Right forelimb (tissue), 1 donor: ENCODE measurements around the gene HMGB1.
A peak's percentile ranks its signal among the peaks of the same experiment; 100 is the strongest.
"Not testable (repeated sequence)": the region's sequence is repeated elsewhere in the genome, so short reads cannot be mapped to it uniquely, and the experiment has no call there.

Source experiments
- DNase-seq: peaks from one replicate; pipeline ENCODE4 v3.0.0-alpha.2; 2018

HMGB1 gene

DNA sequence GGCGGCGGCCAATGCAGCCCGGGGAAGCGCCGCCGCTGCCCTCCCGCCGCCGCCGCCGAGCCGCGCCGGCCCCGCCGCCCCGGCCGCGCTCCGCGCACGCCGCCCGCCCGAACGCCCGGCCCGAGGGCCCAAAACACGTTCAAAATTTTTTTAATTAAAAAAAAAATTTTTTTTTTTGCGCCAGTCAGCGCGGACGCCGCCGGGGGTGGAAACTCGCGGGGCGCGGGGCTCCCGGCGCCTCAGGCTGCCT, 468 bp downstream of the HMGB1 start:
- peak; percentile 56 for DNase-seq

DNA sequence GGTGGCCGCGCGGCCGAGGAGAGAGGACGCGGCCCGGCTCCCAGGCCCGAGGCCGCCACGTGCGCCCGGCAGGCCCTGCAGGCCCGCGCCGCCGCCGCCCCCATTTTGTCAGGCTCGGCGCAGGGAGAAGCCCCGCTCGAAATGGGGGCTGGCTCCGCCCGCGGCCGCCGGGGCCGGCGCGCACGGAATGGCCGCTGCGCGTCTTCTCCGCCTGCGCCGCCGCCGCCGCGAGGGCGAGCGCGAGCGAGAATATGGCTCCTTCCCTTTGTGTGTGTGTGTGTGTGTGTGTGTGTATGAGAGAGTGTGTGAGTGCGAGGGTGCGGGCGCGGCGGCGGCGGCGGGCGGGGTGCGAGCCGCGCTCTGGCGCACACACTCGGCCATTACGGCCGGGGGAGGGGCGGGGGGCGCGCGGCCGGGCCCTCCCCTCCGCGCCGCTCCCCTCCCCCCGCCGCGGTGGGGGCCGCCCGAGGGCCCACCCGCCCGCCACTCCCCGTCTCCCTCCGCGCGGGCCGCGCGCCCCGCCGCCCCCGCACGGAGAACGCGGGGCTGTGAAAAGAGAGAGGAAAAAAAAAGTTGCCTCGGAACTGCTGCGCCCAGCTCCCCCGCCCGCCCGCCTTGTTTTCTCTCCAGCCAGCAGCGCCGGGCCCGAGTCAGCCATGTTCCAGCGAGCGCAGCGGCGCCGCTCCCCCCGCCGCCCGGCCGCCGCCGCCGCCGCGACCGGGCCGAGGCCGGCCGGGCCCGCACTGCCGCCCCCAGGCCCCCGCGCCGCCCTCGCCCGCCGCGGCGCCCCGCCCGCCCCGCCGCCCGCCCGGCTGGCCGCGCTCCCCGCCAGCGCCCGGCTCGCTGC, 1.0 kb downstream of the HMGB1 start:
- peak; percentile 92 for DNase-seq

DNA sequence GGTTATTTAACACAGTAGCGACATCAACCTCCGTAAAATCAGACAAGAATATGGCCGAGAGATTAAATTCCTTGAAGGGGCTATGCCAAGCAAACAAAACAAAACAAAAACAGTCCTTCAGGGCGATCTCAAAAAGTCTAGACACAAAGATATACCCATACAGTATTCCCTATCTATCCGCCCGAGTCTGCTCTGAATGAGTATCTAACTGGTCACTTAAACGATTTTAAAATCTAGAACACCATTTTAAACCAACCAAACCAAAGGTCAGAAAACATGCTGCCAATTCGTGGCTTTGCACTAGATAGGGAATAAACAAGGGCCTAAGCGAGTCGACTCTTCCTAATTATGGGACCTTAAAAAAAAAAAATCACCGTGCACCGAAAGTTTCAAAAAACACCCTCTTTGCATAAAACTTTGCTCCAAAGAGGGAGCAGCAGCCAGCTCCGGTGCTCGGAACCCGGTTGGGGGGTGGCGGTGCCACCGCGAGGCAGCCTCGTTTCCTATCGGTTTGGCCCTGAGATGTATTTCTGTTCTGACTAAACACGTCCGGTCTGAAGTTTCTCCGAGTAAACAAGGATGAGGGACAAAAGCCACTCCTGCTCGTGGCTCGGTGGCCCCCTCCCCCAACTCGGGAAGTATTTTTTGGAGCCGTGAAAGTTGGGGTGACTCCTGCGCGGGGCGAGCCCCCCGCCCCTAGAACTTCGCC, 1.8 kb downstream of the HMGB1 start:
- no peak for DNase-seq

DNA sequence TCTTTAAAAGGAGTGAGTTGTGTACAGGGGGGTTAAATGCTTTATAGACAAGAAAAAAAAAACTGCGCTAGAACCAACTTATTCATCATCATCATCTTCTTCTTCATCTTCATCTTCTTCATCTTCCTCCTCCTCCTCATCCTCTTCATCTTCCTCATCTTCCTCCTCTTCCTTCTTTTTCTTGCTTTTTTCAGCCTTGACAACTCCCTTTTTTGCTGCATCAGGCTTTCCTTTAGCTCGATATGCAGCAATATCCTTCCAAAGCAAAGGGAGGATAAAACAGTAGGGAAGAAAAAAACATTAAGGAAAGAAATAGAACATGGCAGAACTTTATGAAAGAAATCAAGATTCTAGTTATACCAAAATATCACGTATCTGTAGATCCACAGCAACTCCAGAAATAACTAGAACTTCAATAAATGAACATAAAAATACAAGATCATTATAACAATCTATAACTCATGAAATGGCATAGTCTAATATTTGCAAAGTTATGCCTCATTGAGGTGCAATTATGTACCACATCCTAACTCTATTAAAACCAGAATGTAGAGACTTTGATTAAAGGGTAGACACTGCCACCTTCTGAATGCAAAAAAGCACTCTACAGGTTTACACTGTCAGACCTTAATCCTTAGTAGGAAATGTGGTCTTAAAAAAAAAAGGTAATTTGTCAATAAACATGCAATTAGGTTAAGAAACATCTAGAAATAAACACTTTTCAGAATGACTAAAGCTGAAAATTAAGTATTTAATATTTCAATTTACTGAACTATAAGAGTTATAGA, 4.3 kb downstream of the HMGB1 start:
- DNase-seq, result not testable (repeated sequence)

DNA sequence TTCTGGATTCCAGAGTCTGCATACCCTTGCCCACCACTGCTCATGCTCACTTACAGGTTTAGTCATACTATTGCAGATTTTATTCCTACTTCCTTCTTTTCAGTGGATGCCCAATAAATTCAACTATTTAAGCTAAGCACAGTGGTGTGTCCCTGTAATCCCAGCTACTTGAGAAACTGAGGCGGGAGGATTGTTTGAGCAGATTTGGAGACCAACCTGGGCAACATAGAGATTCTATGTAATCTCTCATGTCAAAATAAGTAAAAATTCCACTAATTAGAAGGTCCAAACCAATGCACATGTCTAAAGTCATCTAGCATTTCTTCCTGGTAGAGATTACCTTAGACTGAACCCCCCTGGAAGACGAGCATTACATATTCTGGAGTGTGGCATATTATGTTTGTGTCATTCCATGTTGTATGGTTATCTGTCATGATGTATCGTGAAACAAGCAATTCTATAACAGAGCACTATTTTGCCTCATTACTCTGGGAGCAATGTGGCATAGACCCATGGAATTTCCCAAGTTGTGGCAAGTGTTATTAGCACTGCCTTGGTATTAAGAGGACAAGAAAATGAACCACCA, 8.3 kb downstream of the HMGB1 start:
- no peak for DNase-seq

DNA sequence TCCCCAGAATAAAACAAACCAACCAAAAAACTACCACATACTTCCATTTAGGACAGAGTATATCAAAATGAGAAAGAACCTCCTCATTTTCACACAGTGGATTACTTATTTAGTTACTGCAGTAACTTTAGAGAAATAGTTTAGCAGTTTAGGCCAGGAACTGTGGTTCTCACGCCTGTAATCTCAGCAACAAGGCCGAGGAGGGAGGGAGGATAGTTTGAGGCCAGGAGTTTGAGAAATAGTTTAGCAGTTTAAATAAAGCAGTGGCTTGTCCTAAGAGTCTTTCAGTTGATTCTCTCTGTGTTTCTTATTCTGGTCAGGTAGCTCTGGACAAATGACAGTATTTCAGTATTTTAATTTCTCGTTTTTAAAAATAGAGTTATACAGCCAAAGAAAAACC, 9.4 kb downstream of the HMGB1 start:
- no peak for DNase-seq

DNA sequence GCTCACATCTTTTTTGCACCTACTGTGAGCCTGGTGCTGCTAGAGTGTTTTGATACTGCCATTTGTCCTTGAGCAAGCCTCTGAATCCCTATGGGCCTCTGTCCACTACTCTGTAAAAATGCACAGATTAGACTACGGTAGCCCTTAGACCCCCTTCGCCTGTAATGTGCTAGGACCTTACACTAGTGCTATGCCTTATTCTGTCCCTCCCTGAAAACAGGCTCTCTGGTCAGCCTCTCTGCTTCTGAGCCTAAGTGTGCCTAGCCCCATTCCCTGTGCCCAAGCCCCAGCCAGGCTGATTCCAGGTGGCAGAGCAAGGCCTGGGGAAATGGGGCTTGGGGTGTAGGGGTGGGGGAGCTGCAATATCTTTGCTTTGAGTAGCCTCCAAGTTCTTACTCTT, 10.7 kb downstream of the HMGB1 start:
- DNase-seq, result no peak

DNA sequence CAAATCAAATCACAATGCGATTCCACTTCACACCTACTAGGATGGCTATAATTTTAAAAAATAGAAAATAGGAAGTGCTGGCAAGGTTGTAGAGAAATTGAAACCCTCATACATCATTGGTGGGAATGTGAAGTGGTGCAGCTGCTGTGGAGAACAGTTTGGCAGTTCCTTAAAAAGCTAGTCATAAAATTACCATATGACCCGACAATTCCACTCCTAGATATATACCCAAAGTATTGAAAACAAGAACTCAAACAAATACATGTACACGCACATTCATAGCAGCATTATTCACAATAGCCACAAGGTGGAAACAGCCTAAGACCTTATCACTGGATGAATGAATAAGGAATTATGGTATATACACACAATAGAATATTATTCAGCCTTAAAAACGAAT, 12.0 kb downstream of the HMGB1 start:
- no peak for DNase-seq

DNA sequence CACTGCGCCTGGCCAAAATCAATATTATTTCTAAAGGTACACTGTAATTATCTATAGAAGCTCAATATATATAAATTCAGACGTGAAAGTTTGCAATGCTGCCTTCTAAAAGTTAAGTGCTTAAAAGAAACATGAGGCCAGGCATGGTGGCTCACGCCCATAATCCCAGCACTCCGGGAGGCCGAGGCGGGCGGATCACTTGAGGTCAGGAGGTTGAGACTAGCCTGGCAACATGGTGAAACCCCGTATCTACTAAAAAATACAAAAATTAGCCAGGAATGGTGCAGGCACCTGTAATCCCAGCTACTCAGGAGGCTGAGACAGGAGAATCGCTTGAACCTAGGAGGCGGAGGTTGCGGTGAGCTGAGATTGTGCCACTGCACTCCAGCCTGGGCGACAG, 14.3 kb downstream of the HMGB1 start:
- not testable (repeated sequence) for DNase-seq

DNA sequence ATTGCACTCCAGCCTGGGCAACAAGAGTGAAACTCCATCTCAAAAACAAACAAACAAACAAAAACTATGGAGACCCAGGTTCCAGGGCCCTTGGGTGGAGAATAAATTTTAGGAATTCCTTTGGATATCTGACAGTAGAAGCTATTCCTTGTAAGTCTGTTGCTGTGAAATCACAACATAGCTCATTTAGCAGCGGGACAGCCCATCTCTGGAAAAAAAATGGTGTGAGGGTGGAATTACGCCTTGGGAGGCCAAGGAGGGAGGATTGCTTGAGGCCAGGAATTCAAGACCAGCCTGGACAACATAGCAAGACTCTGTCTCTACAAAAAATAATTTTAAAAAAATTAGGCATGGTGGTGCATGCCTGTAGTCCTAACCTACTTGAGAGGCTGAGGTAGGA, 15.7 kb downstream of the HMGB1 start:
- DNase-seq, result no peak

DNA sequence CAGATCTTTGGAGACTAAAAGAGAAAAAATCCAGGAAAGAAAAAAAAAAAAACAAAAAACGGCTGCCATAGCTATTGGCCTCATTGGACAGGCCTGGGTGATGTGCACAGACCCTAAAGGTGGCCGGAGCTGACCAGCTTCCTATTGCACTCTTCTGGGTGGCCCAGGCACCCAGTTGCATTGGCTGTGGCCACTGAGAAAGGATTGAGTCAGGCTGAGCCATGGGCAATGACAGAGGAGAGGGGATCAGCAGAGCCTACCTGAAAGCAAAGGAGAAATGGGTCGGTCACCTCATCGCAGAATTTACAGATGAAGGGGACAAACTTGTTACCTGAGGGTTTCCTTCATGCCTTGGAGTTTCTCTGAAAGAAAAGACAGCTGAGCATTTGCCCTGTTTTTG, 17.3 kb downstream of the HMGB1 start:
- DNase-seq, result no peak

DNA sequence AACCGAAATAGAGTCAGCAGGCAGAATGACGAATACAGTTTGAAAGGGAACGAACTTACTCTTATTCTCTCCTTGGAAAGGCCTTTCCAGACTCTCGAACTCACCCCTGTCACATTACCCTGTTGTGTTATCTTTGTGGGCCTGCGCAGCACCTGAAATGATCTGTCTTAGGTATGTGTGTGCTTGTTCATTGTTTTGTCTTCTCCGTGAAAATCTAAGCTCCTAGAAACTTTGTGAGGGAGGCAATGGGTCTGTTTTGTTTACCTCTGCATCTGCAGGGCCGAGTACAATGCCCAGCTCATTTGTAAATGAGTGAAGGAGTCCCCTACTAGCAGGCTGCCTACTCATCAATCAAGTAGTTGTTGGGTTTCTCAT, 19.6 kb downstream of the HMGB1 start:
- DNase-seq, result no peak

DNA sequence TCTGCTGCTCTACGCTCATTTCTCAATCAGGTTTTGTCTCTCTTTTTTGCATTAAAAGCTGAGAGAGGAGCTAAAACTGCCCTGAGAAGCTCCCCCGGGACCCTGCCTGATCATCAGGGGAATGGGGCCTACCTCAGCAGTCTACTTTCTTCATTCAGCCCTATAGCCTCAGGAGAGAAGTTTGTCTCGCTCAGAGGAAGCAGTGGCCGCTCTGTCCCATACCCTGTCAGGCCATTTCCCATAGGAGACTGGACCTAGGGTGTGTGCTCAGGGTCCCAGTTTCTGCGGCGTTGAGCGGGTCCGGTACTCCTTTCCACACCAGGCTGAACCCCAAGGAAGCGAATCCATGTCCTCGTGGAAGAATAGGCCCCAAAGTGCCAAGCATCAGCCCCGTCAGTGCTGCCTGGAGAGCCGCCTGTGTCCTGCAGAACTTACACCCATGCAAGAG, 21.8 kb downstream of the HMGB1 start:
- DNase-seq, result no peak

DNA sequence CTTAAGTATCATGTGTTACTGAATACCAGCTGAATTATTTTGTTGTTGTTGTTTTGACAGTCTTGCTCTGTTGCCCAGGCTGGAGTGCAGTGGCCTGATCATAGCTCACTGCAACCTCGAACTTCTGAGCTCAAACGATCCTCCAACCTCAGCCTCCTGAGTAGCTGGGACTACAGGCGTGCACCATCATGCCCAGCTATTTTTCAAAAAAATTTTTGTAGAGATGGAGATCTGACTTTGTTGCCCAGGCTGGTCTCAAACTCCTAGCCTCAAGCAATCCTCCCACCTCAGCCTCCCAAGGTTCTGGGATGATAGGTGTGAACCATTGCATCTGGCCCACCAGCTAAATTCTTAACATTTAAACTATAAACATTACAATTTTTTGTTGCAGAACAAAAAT, 22.2 kb downstream of the HMGB1 start:
- not testable (repeated sequence) for DNase-seq

DNA sequence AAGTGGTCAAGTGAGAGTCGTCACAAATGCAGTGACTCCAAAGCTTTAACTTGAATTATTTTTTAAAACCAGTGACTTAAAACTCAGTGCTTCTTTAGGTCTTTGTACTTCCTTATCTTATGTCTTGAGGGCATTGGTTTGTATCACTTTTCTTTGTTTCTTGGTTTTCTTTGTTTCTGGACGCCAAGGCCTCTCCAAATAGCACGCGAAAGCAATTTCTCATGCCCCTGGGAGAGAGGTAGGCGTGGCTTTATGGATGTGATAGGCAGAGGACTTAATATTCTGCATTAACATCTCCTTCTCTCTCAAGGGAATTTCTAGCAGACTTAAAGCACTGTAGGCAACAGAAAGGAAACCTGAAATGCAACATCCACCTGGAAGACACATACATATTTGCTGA, 22.8 kb downstream of the HMGB1 start:
- DNase-seq, result no peak

DNA sequence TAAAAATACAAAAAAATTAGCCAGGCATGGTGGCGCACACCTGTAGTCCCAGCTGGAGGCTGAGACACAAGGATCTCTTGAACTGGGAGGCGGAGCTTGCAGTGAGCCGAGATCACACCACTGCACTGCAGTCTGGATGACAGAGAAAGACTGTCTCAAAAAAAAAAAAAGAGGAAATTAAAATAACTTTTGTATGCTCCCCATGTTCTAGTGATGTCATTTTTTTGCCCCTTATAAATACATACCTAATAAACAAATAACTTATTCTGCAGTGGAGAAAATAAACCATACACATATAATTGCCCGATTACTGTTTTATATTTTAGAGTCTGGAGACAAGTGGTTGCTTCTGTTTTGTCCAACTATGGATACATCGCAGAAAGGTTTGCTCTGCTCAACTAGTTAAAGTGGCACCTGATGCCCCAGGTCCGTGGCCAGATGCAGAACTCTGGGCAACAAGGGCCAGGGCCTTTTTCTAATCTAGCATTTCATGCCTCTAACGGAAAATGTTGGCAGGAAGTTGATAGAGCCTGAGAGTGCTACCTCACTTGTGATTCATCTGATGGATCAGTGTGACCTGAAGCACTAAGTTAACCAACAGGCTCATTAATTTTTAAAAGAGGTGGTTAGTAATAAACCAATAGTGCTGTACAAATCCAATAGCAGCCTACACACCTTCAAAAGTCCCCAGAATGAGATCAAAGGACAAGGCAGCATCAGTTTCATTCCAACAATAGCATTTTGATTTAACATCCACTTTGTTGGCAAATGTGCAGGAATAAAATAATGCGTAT, 24.6 kb downstream of the HMGB1 start:
- no peak for DNase-seq

DNA sequence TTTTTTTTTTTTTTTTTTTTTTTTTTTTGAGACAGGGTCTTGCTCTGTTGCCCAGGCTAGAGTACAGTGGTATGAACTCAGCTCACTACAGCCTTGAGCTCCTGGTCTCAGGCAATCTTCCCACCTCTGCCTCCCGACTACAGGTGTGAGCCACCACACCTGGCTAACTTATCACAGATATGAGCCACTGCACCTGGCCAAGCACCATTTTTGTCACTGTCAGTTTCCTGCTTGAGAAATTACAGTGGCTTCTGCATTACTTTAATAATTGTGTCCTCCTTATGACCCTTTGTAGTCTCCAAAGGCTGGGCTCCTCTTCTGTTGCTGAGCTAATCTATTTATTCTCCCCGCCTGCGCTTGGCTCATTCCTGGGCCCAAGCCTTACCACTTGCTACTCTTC, 27.4 kb downstream of the HMGB1 start:
- no peak for DNase-seq

DNA sequence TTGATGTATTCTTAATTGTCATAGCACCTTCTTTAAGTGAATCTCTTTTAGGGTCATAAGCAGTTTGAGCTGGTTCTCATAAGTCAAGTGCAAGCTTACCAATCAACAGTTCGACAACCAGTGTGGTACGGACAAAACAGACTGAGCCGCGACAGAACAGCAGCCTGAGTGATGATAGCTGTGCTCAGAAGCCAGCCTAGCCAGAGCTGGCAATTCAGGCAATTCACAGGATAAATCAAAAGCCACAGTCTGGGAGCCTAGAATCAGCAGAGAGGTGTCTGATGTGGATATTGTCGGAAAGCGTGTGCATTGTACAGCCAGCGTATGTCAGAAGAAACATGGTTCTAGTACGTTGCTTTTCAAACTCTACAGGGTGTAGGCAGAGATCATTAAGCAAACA, 28.6 kb downstream of the HMGB1 start:
- DNase-seq, result no peak

DNA sequence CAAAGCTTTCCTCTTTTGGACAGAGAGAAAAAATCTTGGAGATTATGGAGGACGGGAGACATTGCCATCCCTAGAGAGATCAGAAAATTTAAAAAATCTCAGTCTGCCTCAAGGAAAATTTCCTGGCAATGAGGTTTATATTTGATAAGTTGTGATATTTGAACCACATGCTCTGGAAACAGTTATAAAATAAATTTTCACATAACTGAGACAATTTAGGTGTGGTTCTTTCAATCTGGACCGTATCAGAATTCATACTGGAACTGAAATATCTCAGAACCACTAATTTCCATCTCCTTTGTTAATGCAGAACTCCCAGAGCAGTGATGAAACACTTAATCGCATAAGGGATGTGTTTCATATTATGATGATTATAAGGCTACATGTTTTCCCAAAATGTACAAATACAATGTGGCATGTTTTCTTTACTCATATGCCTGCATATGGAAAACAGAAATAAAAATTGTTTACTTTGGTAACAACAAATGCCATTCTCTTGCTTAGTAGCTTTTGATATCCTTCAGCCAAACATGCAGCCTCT, 29.8 kb downstream of the HMGB1 start:
- DNase-seq, result no peak

DNA sequence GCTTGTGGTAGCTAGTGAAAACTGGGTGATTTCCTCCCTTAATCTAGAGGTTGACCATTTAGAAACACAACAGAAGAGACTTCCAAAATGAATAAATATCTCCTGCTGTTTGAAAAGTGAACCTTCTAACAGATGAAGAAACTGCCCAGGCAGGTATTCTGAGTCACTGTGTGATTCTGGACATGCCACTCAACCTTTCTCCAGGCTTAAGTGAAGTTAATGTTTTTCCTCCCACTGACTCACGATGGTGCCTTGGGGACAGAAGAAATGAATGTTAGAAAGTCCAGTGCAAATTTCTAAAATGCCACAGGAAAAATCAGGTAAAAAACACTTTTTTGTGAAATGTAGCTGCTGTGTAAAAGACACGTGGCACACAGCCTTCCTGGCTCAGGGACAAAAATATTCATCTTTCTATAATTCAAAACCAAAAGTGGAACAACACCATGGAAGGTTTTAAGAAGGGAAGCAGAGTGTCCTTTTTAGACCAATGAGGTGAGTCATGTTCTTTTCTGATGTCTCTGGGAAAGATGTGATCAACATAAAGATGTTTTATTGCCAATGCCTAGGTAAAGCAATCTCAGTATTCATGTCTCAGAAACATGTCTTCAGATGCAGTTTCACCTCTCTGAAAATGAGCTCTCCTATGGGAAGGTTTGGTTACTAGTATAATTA, 34.3 kb downstream of the HMGB1 start:
- DNase-seq, result no peak

DNA sequence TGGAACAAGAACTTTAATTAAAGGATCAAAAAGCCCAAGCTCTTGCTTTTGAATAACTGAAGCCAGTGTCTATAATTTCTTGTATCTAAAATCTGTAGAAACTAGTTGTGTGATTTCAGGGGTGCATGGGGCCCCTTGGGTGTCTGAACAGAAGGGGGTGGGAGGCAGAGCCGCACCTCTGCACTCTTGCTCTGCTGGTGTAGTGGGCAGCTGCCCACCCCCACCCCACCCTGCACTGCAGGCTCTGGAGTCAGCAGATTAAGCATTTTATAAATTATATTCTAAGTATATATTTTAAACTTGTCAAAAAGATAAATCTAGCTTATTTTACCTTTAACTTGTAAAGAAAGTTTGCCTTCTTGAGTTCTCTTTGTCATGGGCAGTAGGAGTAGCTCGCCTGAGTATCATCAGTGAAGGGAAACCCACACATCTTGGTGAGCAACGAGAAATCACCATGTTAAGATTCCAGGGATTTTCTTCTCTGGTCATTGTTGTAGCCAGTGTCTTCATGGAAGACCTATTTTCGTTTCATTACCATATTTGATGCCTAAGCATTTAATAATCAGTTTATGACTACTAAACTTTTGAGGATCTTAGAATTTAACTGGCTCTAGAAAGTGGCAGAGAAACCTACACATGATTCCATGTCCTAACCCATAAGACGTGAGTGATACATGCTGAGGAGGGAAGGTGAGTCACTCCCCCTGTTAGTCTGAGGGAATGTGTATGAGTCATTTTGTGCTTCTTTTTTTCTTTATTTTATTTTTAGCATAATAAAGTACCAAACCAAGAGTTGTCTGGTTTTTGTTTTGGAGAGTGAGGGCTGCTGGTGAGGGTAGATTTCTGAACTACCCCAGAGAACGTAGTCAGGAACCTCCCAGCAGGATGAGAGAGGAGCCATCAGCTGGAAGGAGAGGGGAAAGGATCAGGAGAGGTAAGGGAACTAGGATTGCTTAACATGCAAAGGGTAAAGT, 35.7 kb downstream of the HMGB1 start:
- DNase-seq, result no peak
